Calu3 (cell line): ENCODE measurements around the gene SUMO3. TPM values are rescaled to one million over a fixed set of nuclear protein-coding genes. Genes with fewer than 3 reads are reported as not detected.
A peak's percentile ranks its signal among the peaks of the same experiment; 100 is the strongest.

Experiments
- BruUV-seq: library from RNA; stranded (reverse); fragments of 400-500 nt; replicated peaks from 2 replicates; lab custom pipeline; 2021; lab: Mats Ljungman, UMichigan
- CTCF ChIA-PET: fragments of 300-600 bp; sonication (Branson Sonifier 250); formaldehyde crosslinking; loops from one replicate; lab custom pipeline; 2022; ENCODE audit warnings: antibody characterized with exemption; lab: Charles Lee
- DNase-seq: peaks from one replicate; pipeline ENCODE4 v3.0.0; 2022
- H3K27ac Mint-ChIP-seq: one replicate; pipeline ENCODE4 v1.8.0; 2022; ENCODE audit warnings: mixed read lengths; ENCODE audit not compliant: unreplicated experiment
- H3K27me3 Mint-ChIP-seq: one replicate; pipeline ENCODE4 v1.8.0; 2022; ENCODE audit warnings: mixed read lengths; ENCODE audit not compliant: unreplicated experiment
- H3K36me3 Mint-ChIP-seq: one replicate; pipeline ENCODE4 v1.8.0; 2022; ENCODE audit warnings: mild to moderate bottlenecking, moderate library complexity, mixed read lengths; ENCODE audit not compliant: insufficient read depth, unreplicated experiment
- H3K4me1 Mint-ChIP-seq: one replicate; pipeline ENCODE4 v1.8.0; 2022; ENCODE audit warnings: mild to moderate bottlenecking, low read depth, mixed read lengths; ENCODE audit not compliant: unreplicated experiment
- H3K4me3 Mint-ChIP-seq: one replicate; pipeline ENCODE4 v1.8.0; 2022; ENCODE audit warnings: mild to moderate bottlenecking, low read depth, moderate library complexity, mixed read lengths; ENCODE audit not compliant: unreplicated experiment
- H3K9me3 Mint-ChIP-seq: one replicate; pipeline ENCODE4 v1.8.0; 2022; ENCODE audit warnings: low read depth, mixed read lengths; ENCODE audit not compliant: unreplicated experiment
- CTCF ChIP-seq: fragments of 200-600 bp; IDR thresholded peaks from one replicate; pipeline ENCODE4 v1.8.0; 2022; ENCODE audit warnings: antibody characterized with exemption; ENCODE audit not compliant: unreplicated experiment
- intact Hi-C: fragments of 100-400 bp; cut with micrococcal nuclease; formaldehyde crosslinking; loops from one replicate; pipeline ENCODE4 v1.10.0; 2022; ENCODE audit not compliant: unreplicated experiment
- total RNA-seq: library from RNA; stranded (reverse); gene quantifications from 2 replicates; pipeline ENCODE4 v1.2.3, GENCODE V29; 2022

SUMO3 gene
- total RNA-seq, 1 experiment from 2014 or later = 56.7 TPM

GRCh38 chr21:44848821-44849521 is 31.1 kb upstream of the SUMO3 start:
- no peak for DNase-seq
- Mint-ChIP-seq H3K27me3 (no peaks in the 10 kb centered on the region), H3K4me3 (no peak overlapping the region), H3K36me3 (peaks cover 27% of the 10 kb centered on the region), H3K27ac (no peak overlapping the region), H3K4me1 (no peaks in the 10 kb centered on the region), H3K9me3 (no peaks in the 10 kb centered on the region)
- TF ChIP-seq CTCF = no peak
- CTCF ChIA-PET = no interaction called here
- no TSS peak for BruUV-seq
- intact Hi-C loops = no loop called here

GRCh38 chr21:44847261-44848056 is 29.6 kb upstream of the SUMO3 start:
- CTCF ChIA-PET = no interaction called here
- no peak overlapping the region for H3K27ac Mint-ChIP-seq
- H3K36me3 Mint-ChIP-seq = peaks cover 20% of the 10 kb centered on the region
- no peak overlapping the region for H3K4me3 Mint-ChIP-seq
- no peak for TF ChIP-seq CTCF
- no TSS peak for BruUV-seq
- no peaks in the 10 kb centered on the region for H3K4me1 Mint-ChIP-seq
- DNase-seq = no peak
- intact Hi-C loops = no loop called here
- no peaks in the 10 kb centered on the region for H3K9me3 Mint-ChIP-seq
- peaks cover 14% of the 10 kb centered on the region for H3K27me3 Mint-ChIP-seq

- intact Hi-C loops = no loop called here
- no peak for TF ChIP-seq CTCF
- CTCF ChIA-PET = no interaction called here
- H3K9me3 Mint-ChIP-seq = no peaks in the 10 kb centered on the region
- BruUV-seq = no TSS peak
- no peaks in the 10 kb centered on the region for H3K4me1 Mint-ChIP-seq
- H3K27me3 Mint-ChIP-seq = peaks cover 22% of the 10 kb centered on the region
- H3K36me3 Mint-ChIP-seq = peaks cover 20% of the 10 kb centered on the region
- no peak overlapping the region for H3K4me3 Mint-ChIP-seq
- no peak overlapping the region for H3K27ac Mint-ChIP-seq
- DNase-seq = no peak
These were observed 28.8 kb upstream of the SUMO3 start for GRCh38 chr21:44846485-44847260.

- CTCF ChIA-PET = no interaction called here
- intact Hi-C loops = no loop called here
- BruUV-seq = no TSS peak
- Mint-ChIP-seq H3K4me3 (peak overlapping the region; percentile 48), H3K4me1 (no peaks in the 10 kb centered on the region), H3K36me3 (peaks cover 20% of the 10 kb centered on the region), H3K27me3 (peaks cover 27% of the 10 kb centered on the region), H3K27ac (no peak overlapping the region), H3K9me3 (no peaks in the 10 kb centered on the region)
- no peak for DNase-seq
- peak; percentile 3 for TF ChIP-seq CTCF
These were observed 28.3 kb upstream of the SUMO3 start for GRCh38 chr21:44846224-44846484.
